ENCODE results near the gene LRRC74B.
"Not testable (repeated sequence)": the region's sequence is repeated elsewhere in the genome, so short reads cannot be mapped to it uniquely, and the experiment has no call there.

Gene LRRC74B

GRCh38 chr22:21032037-21032867 lies 13.5 kb upstream of the LRRC74B start, which contains the start of gene SLC7A4:
SLC7A4 (minus strand) TSS chr22:21032561; CDS start chr22:21031812, 749 bp downstream.
- DNase-seq (ENCODE audit: low read depth in 2 of 2) = no peak

- DNase-seq (ENCODE audit: low read depth in 2 of 2) = no peak
Measured at GRCh38 chr22:21032868-21033688, 12.7 kb upstream of the LRRC74B start.

- no peak for DNase-seq (ENCODE audit: low read depth in 2 of 2)
Measured at GRCh38 chr22:21033895-21034294, 11.9 kb upstream of the LRRC74B start.

- no peak for DNase-seq (ENCODE audit: low read depth in 2 of 2)
Measured at GRCh38 chr22:21034989-21035388, 10.8 kb upstream of the LRRC74B start.

- DNase-seq (ENCODE audit: low read depth in 2 of 2) = no peak
Measured at GRCh38 chr22:21038405-21038804, 7.3 kb upstream of the LRRC74B start.

- DNase-seq (ENCODE audit: low read depth in 2 of 2) = not testable (repeated sequence)
Measured at GRCh38 chr22:21039158-21039557, 6.6 kb upstream of the LRRC74B start.

- DNase-seq (ENCODE audit: low read depth in 2 of 2) = no peak
Measured at GRCh38 chr22:21041937-21042336, 3.8 kb upstream of the LRRC74B start.

- no peak for DNase-seq (ENCODE audit: low read depth in 2 of 2)
Measured at GRCh38 chr22:21042978-21043859, 2.5 kb upstream of the LRRC74B start.

- no peak for DNase-seq (ENCODE audit: low read depth in 2 of 2)
Measured at GRCh38 chr22:21043860-21044535, 1.7 kb upstream of the LRRC74B start.

- no peak for DNase-seq (ENCODE audit: low read depth in 2 of 2)
Measured at GRCh38 chr22:21044931-21045584, 688 bp upstream of the LRRC74B start.

- DNase-seq (ENCODE audit: low read depth in 2 of 2) = no peak
Measured at GRCh38 chr22:21047035-21047661, 1.4 kb downstream of the LRRC74B start.

GRCh38 chr22:21047730-21048129 lies 2.0 kb downstream of the LRRC74B start:
- DNase-seq (ENCODE audit: low read depth in 2 of 2) = no peak

- DNase-seq (ENCODE audit: low read depth in 2 of 2) = not testable (repeated sequence)
Measured at GRCh38 chr22:21048448-21048847, 2.7 kb downstream of the LRRC74B start.

- not testable (repeated sequence) for DNase-seq (ENCODE audit: low read depth in 2 of 2)
Measured at GRCh38 chr22:21048965-21049364, 3.2 kb downstream of the LRRC74B start.

GRCh38 chr22:21051145-21051830 lies 5.5 kb downstream of the LRRC74B start:
- no peak for DNase-seq (ENCODE audit: low read depth in 2 of 2)

- no peak for DNase-seq (ENCODE audit: low read depth in 2 of 2)
Measured at GRCh38 chr22:21051831-21052400, 6.2 kb downstream of the LRRC74B start.

GRCh38 chr22:21052715-21053459 lies 7.1 kb downstream of the LRRC74B start:
- DNase-seq (ENCODE audit: low read depth in 2 of 2) = no peak

- no peak for DNase-seq (ENCODE audit: low read depth in 2 of 2)
Measured at GRCh38 chr22:21054046-21054713, 8.4 kb downstream of the LRRC74B start.
